ENCODE measurements around the gene CD44.

DNA sequence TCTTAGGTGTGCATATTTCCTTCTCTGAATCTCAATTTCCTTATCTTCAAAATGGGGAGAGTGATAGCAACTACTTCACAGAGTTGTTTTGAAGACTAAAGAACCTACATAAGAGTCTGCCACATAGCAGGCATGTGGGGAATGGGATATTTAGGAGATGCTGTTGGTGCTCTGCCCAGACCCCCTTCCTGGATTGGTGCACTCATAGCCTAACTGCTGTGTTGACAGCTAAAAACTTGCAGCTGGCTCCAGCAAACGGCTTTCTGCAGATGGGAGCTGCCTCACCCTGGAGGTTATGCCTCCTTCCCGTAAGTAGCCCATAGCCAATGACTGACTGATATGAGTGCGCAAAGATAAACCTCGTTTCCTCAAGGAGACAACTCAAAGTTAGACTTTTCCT is 106.1 kb downstream of the CD44 start:
- TF ChIP-seq, protein P1, sequence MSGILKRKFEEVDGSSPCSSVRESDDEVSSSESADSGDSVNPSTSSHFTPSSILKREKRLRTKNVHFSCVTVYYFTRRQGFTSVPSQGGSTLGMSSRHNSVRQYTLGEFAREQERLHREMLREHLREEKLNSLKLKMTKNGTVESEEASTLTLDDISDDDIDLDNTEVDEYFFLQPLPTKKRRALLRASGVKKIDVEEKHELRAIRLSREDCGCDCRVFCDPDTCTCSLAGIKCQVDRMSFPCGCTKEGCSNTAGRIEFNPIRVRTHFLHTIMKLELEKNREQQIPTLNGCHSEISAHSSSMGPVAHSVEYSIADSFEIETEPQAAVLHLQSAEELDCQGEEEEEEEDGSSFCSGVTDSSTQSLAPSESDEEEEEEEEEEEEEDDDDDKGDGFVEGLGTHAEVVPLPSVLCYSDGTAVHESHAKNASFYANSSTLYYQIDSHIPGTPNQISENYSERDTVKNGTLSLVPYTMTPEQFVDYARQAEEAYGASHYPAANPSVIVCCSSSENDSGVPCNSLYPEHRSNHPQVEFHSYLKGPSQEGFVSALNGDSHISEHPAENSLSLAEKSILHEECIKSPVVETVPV (CRISPR knock-in tag; IDR thresholded peaks at IDR 0.05): no peak
- TF ChIP-seq, protein P2, sequence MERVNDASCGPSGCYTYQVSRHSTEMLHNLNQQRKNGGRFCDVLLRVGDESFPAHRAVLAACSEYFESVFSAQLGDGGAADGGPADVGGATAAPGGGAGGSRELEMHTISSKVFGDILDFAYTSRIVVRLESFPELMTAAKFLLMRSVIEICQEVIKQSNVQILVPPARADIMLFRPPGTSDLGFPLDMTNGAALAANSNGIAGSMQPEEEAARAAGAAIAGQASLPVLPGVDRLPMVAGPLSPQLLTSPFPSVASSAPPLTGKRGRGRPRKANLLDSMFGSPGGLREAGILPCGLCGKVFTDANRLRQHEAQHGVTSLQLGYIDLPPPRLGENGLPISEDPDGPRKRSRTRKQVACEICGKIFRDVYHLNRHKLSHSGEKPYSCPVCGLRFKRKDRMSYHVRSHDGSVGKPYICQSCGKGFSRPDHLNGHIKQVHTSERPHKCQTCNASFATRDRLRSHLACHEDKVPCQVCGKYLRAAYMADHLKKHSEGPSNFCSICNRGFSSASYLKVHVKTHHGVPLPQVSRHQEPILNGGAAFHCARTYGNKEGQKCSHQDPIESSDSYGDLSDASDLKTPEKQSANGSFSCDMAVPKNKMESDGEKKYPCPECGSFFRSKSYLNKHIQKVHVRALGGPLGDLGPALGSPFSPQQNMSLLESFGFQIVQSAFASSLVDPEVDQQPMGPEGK (CRISPR knock-in tag; IDR thresholded peaks at IDR 0.05; ENCODE audit: borderline replicate concordance): no peak
- TF ChIP-seq ZFP30 (CRISPR knock-in tag; IDR thresholded peaks at IDR 0.05): no peak
- TF ChIP-seq PPARA (CRISPR knock-in tag; IDR thresholded peaks at IDR 0.05; ENCODE audit: borderline replicate concordance): no peak
- TF ChIP-seq, protein P3, sequence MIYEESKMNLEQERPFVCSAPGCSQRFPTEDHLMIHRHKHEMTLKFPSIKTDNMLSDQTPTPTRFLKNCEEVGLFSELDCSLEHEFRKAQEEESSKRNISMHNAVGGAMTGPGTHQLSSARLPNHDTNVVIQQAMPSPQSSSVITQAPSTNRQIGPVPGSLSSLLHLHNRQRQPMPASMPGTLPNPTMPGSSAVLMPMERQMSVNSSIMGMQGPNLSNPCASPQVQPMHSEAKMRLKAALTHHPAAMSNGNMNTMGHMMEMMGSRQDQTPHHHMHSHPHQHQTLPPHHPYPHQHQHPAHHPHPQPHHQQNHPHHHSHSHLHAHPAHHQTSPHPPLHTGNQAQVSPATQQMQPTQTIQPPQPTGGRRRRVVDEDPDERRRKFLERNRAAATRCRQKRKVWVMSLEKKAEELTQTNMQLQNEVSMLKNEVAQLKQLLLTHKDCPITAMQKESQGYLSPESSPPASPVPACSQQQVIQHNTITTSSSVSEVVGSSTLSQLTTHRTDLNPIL (CRISPR knock-in tag; IDR thresholded peaks at IDR 0.05; ENCODE audit: low read depth): no peak
- no peak for TF ChIP-seq ARNTL (CRISPR knock-in tag; IDR thresholded peaks at IDR 0.05; ENCODE audit: borderline replicate concordance, low read depth)
- TF ChIP-seq ZC3H10 (CRISPR knock-in tag; IDR thresholded peaks at IDR 0.05): no peak
- no peak for TF ChIP-seq ZFP3 (CRISPR knock-in tag; IDR thresholded peaks at IDR 0.05)
- no peak for TF ChIP-seq OSR1 (CRISPR knock-in tag; IDR thresholded peaks at IDR 0.05)
- TF ChIP-seq CSDC2 (CRISPR knock-in tag; IDR thresholded peaks at IDR 0.05): no peak
- TF ChIP-seq RARB (CRISPR knock-in tag; IDR thresholded peaks at IDR 0.05): no peak
